Stimulated activated CD8-positive, alpha-beta memory T cell treated with anti-CD3 and anti-CD28 coated beads, Interleukin-12 subunit alpha, Interleukin-12 subunit beta, amount 100 ng/mL, for 4 hours (primary cell): Measurements from ENCODE around the gene KCNIP4.
"Not testable (repeated sequence)": the region's sequence is repeated elsewhere in the genome, so short reads cannot be mapped to it uniquely, and the experiment has no call there.

Experiments
- DNase-seq: peaks from one replicate; pipeline ENCODE4 v3.0.0-alpha.2; 2020; ENCODE audit warnings: low read depth

KCNIP4 gene

GRCh38 chr4:20847124-20847747 is 1101.3 kb downstream of the KCNIP4 start:
- DNase-seq, result no peak

GRCh38 chr4:20844311-20844710 is 1104.3 kb downstream of the KCNIP4 start:
- no peak for DNase-seq

DNA sequence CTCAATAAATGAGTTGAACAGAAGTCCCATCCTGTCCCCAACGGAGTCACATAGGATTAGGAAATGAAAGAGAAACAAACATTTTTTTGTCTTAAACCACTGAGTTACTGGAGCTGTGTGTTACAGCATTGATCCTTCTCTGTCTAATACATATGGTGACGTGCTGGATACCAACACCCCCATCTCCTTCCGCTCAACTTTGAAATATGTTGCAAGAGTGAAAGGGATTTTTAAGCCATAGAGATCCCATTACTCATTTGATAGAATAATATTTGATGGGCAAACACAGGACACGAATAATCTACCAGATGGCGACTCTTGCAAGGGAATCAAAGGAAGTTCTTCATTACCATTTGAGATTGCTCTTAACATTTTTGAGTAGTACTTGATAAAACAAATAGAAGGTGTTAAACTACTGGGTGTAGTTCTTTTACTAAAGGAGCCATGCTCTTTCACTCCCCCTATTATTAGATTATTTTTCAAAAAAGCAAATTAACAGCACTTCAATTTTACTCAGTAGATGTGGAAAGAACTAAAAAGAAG is 1107.9 kb downstream of the KCNIP4 start:
- DNase-seq, result no peak

GRCh38 chr4:20839957-20840356 is 1108.6 kb downstream of the KCNIP4 start:
- DNase-seq, result no peak

- DNase-seq, result no peak
Observed at GRCh38 chr4:20838476-20838875, 1110.1 kb downstream of the KCNIP4 start.

DNA sequence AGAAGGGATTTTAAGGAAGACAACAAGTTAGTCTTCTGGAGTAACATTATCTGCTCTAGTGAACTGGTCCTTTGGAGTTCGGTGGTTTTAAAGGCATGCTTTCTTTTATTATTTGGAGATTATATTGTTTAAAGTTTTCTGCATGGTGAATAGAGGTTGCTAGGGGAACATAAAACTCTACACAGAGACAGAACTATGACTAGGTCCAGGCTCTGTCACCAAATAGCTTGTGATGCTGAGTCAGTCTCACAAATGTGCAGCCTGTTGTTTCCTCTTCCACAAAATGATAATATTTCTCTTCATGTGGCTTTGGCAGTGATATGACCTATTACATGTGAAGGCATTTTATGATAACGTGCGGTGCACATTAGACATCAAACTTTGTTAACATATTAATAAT is 1115.7 kb downstream of the KCNIP4 start:
- DNase-seq, result no peak

GRCh38 chr4:20831746-20832145 is 1116.8 kb downstream of the KCNIP4 start:
- DNase-seq, result no peak

DNA sequence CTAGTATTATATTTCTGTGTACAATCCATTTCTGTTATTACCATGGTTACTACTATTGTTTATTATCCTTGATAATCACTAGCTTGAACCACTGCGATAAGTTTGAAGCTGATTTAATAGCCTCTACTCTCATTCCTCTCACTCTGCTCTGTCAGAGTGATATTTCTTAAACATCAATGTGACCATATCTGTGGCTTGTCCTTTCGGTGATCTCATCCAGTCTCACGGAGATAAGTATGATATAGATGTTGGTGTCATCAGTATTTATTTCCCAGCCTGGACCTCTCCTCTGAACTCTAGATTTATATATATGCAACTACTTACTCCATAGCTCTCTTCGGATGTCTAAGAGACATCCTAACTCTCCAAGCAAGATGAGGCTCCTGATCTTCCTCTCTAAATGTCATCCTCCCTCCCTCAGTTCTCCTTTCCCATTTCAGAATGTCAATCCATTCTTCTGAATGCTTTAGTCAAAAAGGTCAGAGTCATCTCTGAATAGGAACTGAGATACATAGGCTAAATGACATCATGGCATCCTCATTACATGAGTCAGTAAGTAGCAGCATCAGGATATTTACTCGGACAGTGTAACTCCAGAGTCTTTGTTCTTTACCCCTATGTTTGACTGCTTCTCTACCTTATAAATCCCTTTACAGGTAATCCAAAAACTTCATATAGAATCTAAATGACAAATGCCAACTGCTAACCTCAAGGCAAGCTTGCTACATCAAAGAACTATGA is 1118.8 kb downstream of the KCNIP4 start:
- no peak for DNase-seq

DNA sequence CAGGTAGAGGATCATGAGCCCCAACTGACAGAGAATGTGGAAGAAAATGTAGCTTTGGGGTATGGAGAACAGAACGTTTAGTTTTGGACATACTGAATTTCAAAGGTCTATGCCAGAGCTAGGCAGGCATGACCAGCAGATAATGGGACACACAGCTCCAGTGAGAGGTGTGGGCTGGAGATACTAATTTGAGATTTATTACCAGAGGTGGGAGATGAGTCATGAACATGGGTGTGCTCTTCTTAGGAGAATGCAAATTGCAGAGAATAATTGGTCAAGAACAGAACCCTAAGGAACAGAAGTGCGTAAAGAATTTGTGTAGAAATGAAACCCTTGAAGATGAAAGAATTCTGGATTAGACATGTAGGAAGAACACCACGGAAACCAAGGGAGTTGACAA is 1123.1 kb downstream of the KCNIP4 start:
- no peak for DNase-seq

GRCh38 chr4:20816287-20816686 is 1132.3 kb downstream of the KCNIP4 start:
- no peak for DNase-seq

- no peak for DNase-seq
Observed at GRCh38 chr4:20813700-20814099, 1134.9 kb downstream of the KCNIP4 start.

GRCh38 chr4:20809812-20810211 is 1138.8 kb downstream of the KCNIP4 start:
- DNase-seq, result no peak

DNA sequence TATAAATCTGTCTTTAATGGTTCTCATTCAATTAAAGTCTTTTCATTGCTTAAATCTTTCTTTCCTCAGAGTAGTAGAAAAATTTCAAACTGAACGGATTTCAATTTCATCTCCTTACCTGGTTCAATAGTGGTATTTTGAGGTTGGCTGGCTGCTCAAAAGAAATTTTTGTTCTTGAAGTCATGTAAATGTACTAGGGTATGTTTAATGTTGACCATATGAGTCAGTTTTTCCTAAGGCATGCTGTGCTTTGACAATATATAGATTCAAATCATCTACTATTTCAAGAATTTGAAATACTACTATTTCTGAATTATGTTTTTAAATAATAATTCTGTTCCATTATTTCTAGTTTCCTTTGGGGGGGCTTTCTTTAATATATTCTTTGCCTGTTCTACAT is 1142.9 kb downstream of the KCNIP4 start:
- no peak for DNase-seq

GRCh38 chr4:20787940-20788665 is 1160.5 kb downstream of the KCNIP4 start:
- no peak for DNase-seq

DNA sequence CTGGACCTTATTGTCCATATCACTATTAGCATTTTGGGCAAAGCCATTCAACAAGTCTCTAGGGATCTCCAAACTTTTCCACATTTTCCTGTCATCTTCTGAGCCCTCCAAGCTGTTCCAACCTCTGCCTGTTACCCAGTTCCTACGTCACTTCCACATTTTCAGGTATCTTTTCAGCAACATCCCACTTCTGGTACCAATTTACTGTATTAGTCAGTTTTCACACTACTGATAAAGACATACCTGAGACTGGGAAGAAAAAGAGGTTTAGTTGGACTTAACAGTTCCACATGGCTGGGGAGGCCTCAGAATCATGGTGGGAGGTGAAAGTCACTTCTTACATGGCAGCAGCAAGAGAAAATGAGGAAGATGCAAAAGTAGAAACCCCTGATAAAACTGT is 1165.4 kb downstream of the KCNIP4 start:
- DNase-seq, result not testable (repeated sequence)

GRCh38 chr4:20778896-20779295 is 1169.7 kb downstream of the KCNIP4 start:
- no peak for DNase-seq

- DNase-seq, result no peak
Observed at GRCh38 chr4:20773144-20773997, 1175.2 kb downstream of the KCNIP4 start.

DNA sequence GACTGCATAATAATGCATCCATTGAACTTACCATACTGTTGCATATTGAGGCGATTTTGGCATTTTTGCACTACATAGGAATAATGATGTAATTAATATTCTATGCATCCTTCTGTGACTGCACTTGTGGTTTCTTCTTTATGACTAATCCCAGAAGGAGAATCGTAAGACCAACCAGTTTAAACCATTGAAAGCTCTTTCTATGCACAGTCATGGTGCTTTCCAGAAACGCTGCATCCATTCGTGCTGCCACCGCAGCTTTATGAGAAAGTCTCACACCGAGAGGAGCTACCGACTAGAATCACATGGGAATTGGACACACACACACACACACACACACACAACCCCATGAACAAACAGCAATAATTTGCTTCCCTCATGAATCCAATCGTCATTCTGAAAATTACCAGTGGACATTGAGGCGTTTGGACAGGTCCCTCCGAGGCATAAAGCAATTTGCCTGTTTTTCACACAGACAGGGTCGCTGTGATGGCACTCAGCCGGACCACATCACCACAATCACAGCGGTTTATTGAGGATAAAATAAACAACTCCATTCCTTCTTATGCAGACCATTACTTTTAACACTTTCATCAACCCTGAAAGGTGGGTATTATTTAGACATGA is 1184.1 kb downstream of the KCNIP4 start:
- no peak for DNase-seq

DNA sequence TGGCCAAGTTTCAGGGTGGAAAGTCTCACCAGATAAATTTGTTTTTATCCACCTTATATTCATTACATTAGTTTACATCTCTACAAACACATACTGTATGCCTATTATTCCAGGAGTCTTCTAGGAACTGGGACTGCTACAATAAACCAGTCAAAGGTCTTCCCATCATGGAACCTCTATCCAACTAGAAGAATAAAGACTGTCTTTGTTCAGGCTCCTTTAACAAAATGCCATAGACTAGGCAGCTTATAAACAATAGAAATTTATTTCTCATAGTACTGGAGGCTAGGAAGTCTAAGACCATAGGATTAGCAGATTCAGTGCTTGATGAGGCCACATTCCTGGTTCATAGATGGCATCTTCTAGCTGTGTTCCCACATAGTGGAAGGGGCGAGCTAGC is 1186.7 kb downstream of the KCNIP4 start:
- DNase-seq, result no peak

GRCh38 chr4:20761382-20761781 is 1187.2 kb downstream of the KCNIP4 start:
- DNase-seq, result no peak

DNA sequence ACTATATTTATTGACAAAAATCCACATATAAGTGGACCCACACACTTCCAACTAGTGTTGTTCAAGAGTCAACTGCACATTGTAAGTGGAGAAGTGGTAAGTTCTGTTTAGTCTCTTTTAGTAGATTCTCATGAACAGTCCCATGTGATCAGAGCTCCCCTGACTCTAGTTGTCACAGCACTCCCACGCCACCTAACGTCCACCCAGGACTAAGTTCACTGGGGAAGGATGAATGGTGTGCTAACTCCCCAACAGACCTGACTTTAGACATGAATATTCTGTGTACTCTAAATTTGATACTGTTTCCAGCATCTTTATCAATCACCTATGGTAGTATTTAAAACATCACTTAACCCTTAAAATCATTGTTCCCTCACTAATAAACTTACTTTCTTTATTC is 1188.5 kb downstream of the KCNIP4 start:
- DNase-seq, result no peak

GRCh38 chr4:20754036-20754435 is 1194.5 kb downstream of the KCNIP4 start:
- no peak for DNase-seq
